HG02981 (cell line): ENCODE results near the gene RD3L.

Experiments
- ATAC-seq: cut with Tn5 transposase; IDR thresholded peaks from one replicate; pipeline ENCODE4 v1.9.1; 2021; ENCODE audit warnings: mild to moderate bottlenecking, moderate library complexity; ENCODE audit not compliant: unreplicated experiment

The RD3L gene

GRCh38 chr14:103897075-103897947 lies 45.0 kb downstream of the RD3L start:
- ATAC-seq: no peak

DNA sequence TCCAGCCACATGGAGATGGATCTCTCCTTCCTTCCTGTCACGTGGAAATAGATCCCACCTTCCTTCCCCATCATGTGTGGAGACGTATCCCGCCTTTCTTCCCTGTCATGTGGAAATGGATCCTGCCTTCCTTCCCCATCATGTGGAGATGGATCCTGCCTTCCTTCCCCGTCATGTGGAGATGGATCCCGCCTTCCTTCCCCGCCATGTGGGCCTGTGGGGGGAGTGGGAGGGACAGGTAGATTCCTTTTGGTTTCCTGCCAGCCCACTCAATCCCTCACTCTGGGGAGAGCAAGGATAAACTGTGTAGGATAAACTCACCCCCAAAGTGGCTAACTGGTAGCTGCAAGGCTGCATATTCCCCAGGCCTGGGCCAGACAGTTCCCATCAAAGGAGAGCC lies 45.8 kb downstream of the RD3L start:
- no peak for ATAC-seq

GRCh38 chr14:103894723-103895059 lies 47.6 kb downstream of the RD3L start:
- no peak for ATAC-seq

GRCh38 chr14:103894034-103894722 lies 48.2 kb downstream of the RD3L start:
- no peak for ATAC-seq

DNA sequence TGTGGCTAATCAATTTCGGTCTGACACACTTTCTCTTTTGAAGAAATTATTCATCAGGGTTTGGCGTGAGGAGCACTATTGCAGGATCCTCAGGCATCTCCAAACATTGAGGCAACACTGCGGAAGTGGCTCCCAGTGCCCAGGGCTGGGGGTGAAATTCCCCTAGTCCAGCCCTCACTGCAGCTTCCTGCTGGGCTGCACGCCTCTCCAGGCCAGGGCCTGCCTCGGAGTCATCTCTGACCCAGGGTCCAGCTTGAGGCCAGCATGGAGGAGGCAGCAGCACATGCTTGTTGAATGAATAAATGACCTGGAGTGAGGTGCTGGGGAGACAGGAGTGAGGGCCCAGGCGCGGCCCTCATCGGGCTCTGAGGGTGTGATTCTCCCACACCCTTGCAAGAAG lies 50.1 kb downstream of the RD3L start:
- no peak for ATAC-seq

DNA sequence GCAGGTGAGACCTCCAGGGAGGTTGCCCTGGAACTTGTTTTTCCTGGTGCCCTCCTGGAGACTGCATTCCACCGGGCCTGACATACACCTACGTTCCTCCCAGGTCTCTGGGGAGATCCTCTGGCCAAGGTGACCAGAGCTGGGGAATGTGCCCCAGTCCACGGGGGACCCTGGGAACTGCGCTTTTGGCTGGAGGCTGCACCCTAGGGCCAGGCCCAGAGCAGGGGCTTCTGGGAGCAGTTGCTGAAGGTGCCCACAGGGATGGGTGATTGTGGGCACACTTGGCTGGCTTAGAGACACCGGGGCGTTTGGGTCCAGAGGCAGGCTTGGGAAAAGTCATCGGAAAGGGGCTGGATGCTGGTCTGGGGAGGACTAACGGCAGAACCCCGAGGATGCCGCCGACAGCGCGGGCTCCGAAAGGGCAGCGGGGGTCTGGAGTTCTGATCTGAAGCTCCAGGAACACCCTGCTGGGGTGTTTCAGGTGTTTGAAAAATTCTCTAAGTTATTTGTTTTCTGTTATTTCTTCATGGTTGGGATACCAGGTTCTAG lies 50.6 kb downstream of the RD3L start:
- ATAC-seq: no peak

DNA sequence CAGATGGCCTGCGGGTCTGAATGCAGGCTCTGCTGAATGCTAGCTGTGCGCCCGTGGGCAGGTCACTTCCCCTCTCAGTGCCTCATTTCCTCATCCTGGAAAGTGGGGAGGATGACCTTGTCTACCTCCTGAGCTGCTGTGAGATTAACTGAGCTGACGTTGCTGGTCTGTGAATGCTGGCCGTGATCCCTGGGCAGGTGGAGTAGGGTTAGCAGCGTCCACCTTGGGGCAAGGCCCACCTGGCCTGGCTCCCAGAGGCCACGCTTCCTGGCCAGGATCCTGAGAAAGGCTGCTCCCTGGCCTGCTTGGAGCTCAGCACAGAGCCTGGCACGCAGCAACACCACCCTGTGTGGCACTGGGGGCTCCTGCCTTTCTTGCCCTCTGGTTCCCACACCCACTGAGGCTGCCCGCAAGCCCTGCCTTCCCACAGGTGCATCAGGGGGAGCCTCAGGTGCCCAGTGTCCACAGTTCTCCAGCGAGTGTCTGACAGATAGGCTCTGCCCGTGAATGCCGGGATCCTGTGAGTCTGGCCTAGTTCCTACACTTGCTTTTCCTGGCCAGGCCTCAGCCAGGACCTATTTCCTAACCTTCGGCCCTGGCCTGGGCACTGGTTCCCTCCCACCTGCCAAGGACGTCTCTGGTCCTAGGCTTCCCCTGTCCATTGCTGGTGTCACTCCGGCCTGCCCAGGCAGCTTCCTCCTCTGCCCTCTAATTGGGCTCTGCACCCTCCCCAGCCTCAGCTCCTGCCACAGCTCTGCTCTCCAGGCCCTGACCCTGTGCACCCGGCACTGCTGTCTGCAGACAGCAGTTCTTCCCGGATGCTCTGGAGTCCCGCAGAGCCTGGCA lies 51.3 kb downstream of the RD3L start:
- no peak for ATAC-seq
